Endothelial cell of umbilical vein (primary cell): ENCODE data around the gene PPFIBP1.

Source experiments
- EZH2 ChIP-seq: IDR thresholded peaks from 2 replicates; pipeline ENCODE4 v1.6.1; 2012; ENCODE audit warnings: borderline replicate concordance, low read depth, mild to moderate bottlenecking, moderate library complexity, low read length, inconsistent platforms; ENCODE audit not compliant: severe bottlenecking
- GATA2 ChIP-seq: IDR thresholded peaks from 2 replicates; pipeline ENCODE4 v1.7.0; 2011; ENCODE audit warnings: low read depth, mild to moderate bottlenecking, moderate library complexity, mixed read lengths, low read length; ENCODE audit not compliant: insufficient read length, insufficient read depth
- TF ChIP-seq, protein P1 (sequence below), 2 donors: IDR thresholded peaks; 1 replicate in 1 of 2; 2 replicates in 1 of 2; pipeline ENCODE4 v1.5.1; 2011; ENCODE audit warnings: low read length in 2 of 2, mild to moderate bottlenecking in 2 of 2, moderate library complexity in 2 of 2, control low read depth in 1 of 2, inconsistent platforms in 1 of 2, low read depth in 1 of 2; ENCODE audit not compliant: insufficient read depth in 1 of 2; ENCODE audit errors: extremely low read depth in 1 of 2

DNA sequence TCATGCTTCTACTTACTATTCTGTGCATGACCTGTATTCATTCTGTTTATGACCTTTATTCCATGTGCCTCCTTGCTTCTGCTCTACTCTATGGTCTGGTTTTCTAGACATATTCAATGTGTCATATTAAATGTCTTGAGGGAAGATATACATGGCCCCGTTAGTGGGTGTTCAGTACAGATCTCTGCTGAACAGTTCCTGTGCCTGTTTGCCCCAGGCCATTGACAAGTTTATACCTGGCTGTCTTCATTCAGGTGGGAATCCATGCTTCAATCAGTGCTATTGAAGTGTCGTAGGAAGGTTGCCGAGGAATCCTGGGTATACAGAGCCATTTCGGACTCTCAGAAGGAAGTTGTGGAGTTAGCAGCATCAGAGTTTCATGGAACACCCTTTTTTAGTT lies 7.4 kb upstream of the PPFIBP1 start:
- TF ChIP-seq GATA2 (no peak), EZH2 (no peak)
- TF ChIP-seq, protein P1, sequence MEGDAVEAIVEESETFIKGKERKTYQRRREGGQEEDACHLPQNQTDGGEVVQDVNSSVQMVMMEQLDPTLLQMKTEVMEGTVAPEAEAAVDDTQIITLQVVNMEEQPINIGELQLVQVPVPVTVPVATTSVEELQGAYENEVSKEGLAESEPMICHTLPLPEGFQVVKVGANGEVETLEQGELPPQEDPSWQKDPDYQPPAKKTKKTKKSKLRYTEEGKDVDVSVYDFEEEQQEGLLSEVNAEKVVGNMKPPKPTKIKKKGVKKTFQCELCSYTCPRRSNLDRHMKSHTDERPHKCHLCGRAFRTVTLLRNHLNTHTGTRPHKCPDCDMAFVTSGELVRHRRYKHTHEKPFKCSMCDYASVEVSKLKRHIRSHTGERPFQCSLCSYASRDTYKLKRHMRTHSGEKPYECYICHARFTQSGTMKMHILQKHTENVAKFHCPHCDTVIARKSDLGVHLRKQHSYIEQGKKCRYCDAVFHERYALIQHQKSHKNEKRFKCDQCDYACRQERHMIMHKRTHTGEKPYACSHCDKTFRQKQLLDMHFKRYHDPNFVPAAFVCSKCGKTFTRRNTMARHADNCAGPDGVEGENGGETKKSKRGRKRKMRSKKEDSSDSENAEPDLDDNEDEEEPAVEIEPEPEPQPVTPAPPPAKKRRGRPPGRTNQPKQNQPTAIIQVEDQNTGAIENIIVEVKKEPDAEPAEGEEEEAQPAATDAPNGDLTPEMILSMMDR (IDR thresholded peaks at IDR 0.05; ENCODE audit: extremely low read depth in 1 of 2, insufficient read depth in 1 of 2, low read depth in 1 of 2, low read length in 2 of 2), result no peak
